Naive thymus-derived CD4-positive, alpha-beta T cell (primary cell): ENCODE data around the gene MLLT11. TPM values are rescaled to one million over a fixed set of nuclear protein-coding genes. Genes with fewer than 3 reads are reported as not detected.

ENCODE experiments used
- ATAC-seq: fragments of 150-1000 bp; cut with Tn5 transposase; 2 replicates; pipeline ENCODE4 v1.10.0; 2021; ENCODE audit warnings: mild to moderate bottlenecking, moderate library complexity
- CTCF ChIA-PET: fragments of 350-600 bp; sonication (Branson Sonifier 250); formaldehyde crosslinking; loops from one replicate; lab custom pipeline; 2021; ENCODE audit warnings: antibody characterized with exemption; lab: Charles Lee
- POLR2A ChIA-PET: fragments of 350-600 bp; sonication (Branson Sonifier 250); formaldehyde crosslinking; loops from one replicate; lab custom pipeline; 2021; ENCODE audit warnings: antibody characterized with exemption, inconsistent platforms; lab: Charles Lee
- DNase-seq, 9 donors: peaks; one replicate each; pipeline versions ENCODE4 v3.0.0 to v3.0.0-alpha.2; 2020 to 2022; ENCODE audit warnings: mixed read lengths in 1 of 9
- H3K27ac ChIP-seq: one replicate; pipeline ENCODE4 v1.7.0; 2013; ENCODE audit warnings: mild to moderate bottlenecking, low read depth, low read length, moderate library complexity
- H3K27me3 ChIP-seq, 2 donors: one replicate each; pipeline ENCODE4 v1.7.0; 2013; ENCODE audit warnings: low read length in 2 of 2, mild to moderate bottlenecking in 2 of 2, moderate library complexity in 2 of 2; ENCODE audit not compliant: control insufficient read depth in 2 of 2, insufficient read depth in 2 of 2
- H3K36me3 ChIP-seq, 3 experiments: 1 replicate in 2 of 3; 2 replicates in 1 of 3; pipeline ENCODE4 v1.7.0; 2013; ENCODE audit warnings: low read length in 3 of 3, mild to moderate bottlenecking in 3 of 3, moderate library complexity in 1 of 3; ENCODE audit not compliant: insufficient read depth in 3 of 3, control insufficient read depth in 2 of 3
- H3K4me1 ChIP-seq, 2 donors: one replicate each; pipeline ENCODE4 v1.7.0; 2013; ENCODE audit warnings: low read length in 2 of 2, mild to moderate bottlenecking in 2 of 2, moderate library complexity in 1 of 2; ENCODE audit not compliant: control insufficient read depth in 2 of 2, insufficient read depth in 2 of 2
- H3K4me3 ChIP-seq: 2 replicates; pipeline ENCODE4 v1.7.0; 2013; ENCODE audit warnings: mild to moderate bottlenecking, low read length
- H3K9me3 ChIP-seq, 3 experiments: 1 replicate in 2 of 3; 2 replicates in 1 of 3; pipeline ENCODE4 v1.7.0; 2013; ENCODE audit warnings: low read length in 3 of 3; ENCODE audit not compliant: control insufficient read depth in 2 of 3
- H3K27ac Mint-ChIP-seq, 9 donors: one replicate each; pipeline ENCODE4 v1.8.0; 2020 to 2022; ENCODE audit warnings: mixed read lengths in 9 of 9, mild to moderate bottlenecking in 8 of 9, moderate library complexity in 5 of 9, inconsistent platforms in 2 of 9
- H3K27me3 Mint-ChIP-seq, 5 donors: one replicate each; pipeline ENCODE4 v1.8.0; 2021 to 2022; ENCODE audit warnings: mixed read lengths in 5 of 5, mild to moderate bottlenecking in 1 of 5
- H3K36me3 Mint-ChIP-seq, 5 donors: one replicate each; pipeline ENCODE4 v1.8.0; 2020 to 2022; ENCODE audit warnings: mixed read lengths in 5 of 5, mild to moderate bottlenecking in 3 of 5, inconsistent platforms in 1 of 5
- H3K4me1 Mint-ChIP-seq, 7 donors: one replicate each; pipeline ENCODE4 v1.8.0; 2020 to 2022; ENCODE audit warnings: mixed read lengths in 7 of 7, mild to moderate bottlenecking in 3 of 7, inconsistent platforms in 1 of 7
- H3K4me3 Mint-ChIP-seq, 10 donors: one replicate each; pipeline ENCODE4 v1.8.0; 2020 to 2022; ENCODE audit warnings: mild to moderate bottlenecking in 10 of 10, mixed read lengths in 10 of 10, moderate library complexity in 6 of 10, inconsistent platforms in 2 of 10
- H3K9me3 Mint-ChIP-seq, 11 donors: one replicate each; pipeline ENCODE4 v1.8.0; 2020 to 2022; ENCODE audit warnings: mixed read lengths in 11 of 11, mild to moderate bottlenecking in 4 of 11, inconsistent platforms in 1 of 11, moderate library complexity in 1 of 11
- intact Hi-C, 2 donors: fragments of 100-400 bp; cut with micrococcal nuclease; formaldehyde crosslinking; loops; one replicate each; pipeline ENCODE4 v1.15.1; 2023
- polyA plus RNA-seq, 2 donors: library from polyadenylated mRNA; unstranded; fragments of 300-500 nt; fragmentation: Illumina TruSeq; gene quantifications; one replicate each; pipeline ENCODE4 v1.2.3, GENCODE V29; 2021
- total RNA-seq, 6 experiments: library from RNA in 5 of 6; stranded (reverse) in 5 of 6; gene quantifications; 1 replicate in 5 of 6; 2 replicates in 1 of 6; pipeline ENCODE4 v1.2.3 and lab custom pipeline; 2021 to 2026

Gene MLLT11
- total and polyA plus RNA-seq, 7 experiments from 2014 or later = 3.3 to 6.0 (median 4.6) TPM

- H3K27ac ChIP-seq = peak overlapping the region; percentile 99
- DNase-seq (peak in 1 of 9 donors; percentile 20), ATAC-seq (no peak)
- H3K4me1 ChIP-seq = peaks cover 17 to 30% of the 10 kb centered on the region in 2 donors
- H3K27me3 ChIP-seq = no peaks in the 10 kb centered on the region
- Mint-ChIP-seq H3K27me3 (no peaks in the 10 kb centered on the region), H3K4me3 (peak overlapping the region; percentile 95 to 100 (median 99)), H3K4me1 (peaks cover 38 to 58% (median 44%) of the 10 kb centered on the region in 7 donors), H3K9me3 (peaks cover 0 to 3% (median 0%) of the 10 kb centered on the region in 11 donors), H3K36me3 (peaks cover 31 to 46% (median 43%) of the 10 kb centered on the region in 5 donors), H3K27ac (peak overlapping the region; percentile 93 to 99 (median 95))
- ChIA-PET CTCF (interaction anchor here (0.6 to 6.3 kb wide), 13 partner anchors 8 to 122 kb away, joined by 3 to 74 read pairs (median 6); partner anchors contain the start of genes BNIPL, C1orf56, GABPB2 and TNFAIP8L2), POLR2A (interaction anchor here (0.7 to 12.8 kb wide), 15 partner anchors 8 to 479 kb away, joined by 3 to 253 read pairs (median 8); partner anchors contain the start of genes BNIPL, C1orf56, GABPB2 and MCL1)
- H3K36me3 ChIP-seq = peaks cover 18 to 42% (median 24%) of the 10 kb centered on the region in 3 experiments
- peak overlapping the region; percentile 82 for H3K4me3 ChIP-seq
- H3K9me3 ChIP-seq = no peaks in the 10 kb centered on the region
- intact Hi-C loops = loop anchor here (1.0 to 10.0 kb wide), 9 partner anchors 12 to 696 kb away; partner anchors contain the start of genes GABPB2 (in 2 of the 2), PRUNE1 (in 1 of the 2), PSMD4 (in 1 of the 2) and RPRD2 (in 1 of the 2)
Measured at GRCh38 chr1:151058692-151059091, 1.5 kb upstream of the MLLT11 start.

DNA sequence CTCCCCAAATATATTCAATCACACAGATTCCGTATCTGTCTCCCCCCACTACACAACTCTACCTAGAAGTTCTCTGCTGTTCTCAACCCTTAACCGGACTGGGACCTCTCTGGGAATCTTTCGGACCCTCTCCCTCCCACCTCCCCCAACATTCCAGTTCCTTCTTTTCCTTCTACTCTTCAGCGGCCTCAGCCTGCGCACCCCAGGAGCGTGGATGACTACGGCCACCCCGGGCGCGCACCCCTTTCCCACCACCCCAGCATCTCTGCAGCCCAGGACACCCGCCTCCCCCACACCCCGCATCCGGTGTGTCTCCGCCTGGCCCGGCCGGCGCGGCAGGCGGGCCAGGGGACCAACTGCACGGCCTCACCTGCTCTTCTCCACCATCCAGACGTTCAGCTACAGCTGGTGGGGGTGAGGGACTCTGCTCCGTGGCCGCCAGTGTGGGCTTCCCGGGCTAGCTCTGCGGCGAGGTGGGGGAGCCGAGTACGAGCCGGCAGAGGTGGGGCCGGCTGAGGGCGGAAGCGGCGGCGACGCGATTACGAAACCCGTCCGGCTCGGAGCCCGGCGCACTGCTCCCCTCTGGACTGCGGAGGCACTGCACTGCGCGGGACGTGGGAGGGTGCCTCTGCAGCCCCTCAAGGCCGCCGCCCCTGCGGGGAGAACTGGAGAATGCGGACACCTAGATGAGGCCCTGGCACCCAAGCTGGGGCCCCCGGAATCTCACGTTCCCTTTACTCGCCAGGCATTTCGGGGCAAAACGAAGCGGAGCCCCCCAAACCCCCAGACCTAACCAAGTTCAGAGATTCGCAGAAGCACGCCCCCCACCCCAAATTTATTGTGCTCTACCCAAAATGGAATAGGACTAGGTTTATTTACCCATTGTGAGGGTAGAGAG, 839 bp upstream of the MLLT11 start, which contains the start of gene CDC42SE1:
Gene CDC42SE1 (minus strand): TSS at position 514 of the 898 bp plus-strand sequence. CDS start 3,892 bp downstream, outside the sequence.
- Histone ChIP-seq H3K27me3 (no peaks in the 10 kb centered on the region), H3K27ac (peak within 1 kb of the TSS; percentile 99), H3K4me3 (peak within 1 kb of the TSS; percentile 82), H3K4me1 (peaks cover 11 to 25% of the 10 kb centered on the region in 2 donors), H3K9me3 (no peaks in the 10 kb centered on the region), H3K36me3 (peaks cover 14 to 36% (median 18%) of the 10 kb centered on the region in 3 experiments)
- CTCF ChIA-PET = interaction anchor here (0.6 to 6.3 kb wide), 12 partner anchors 8 to 920 kb away, joined by 3 to 74 read pairs (median 6); partner anchors contain the start of genes BNIPL, C1orf56, GABPB2 and TNFAIP8L2
- Mint-ChIP-seq H3K9me3 (peaks cover 0 to 3% (median 0%) of the 10 kb centered on the region in 11 donors), H3K4me3 (peak within 1 kb of the TSS; percentile 95 to 100 (median 99)), H3K4me1 (peaks cover 35 to 55% (median 41%) of the 10 kb centered on the region in 7 donors), H3K36me3 (peaks cover 31 to 44% (median 37%) of the 10 kb centered on the region in 5 donors), H3K27me3 (no peaks in the 10 kb centered on the region), H3K27ac (peak within 1 kb of the TSS; percentile 93 to 99 (median 95))
- intact Hi-C loops = loop anchor here (1.0 to 10.0 kb wide), 10 partner anchors 11 to 697 kb away; partner anchors contain the start of genes C1orf56 (in 2 of the 2), GABPB2 (in 2 of the 2), PRUNE1 (in 1 of the 2) and PSMD4 (in 1 of the 2)
- DNase-seq (peak; percentile 76 to 85 (median 82)), ATAC-seq (peak; percentile 84)
- POLR2A ChIA-PET = interaction anchor here (0.8 to 12.8 kb wide), 12 partner anchors 8 to 808 kb away, joined by 3 to 253 read pairs (median 18); partner anchors contain the start of genes C1orf56, GABPB2, MCL1 and MINDY1

GRCh38 chr1:151060657-151061421, 642 bp downstream of the MLLT11 start:
- Histone ChIP-seq H3K27ac (peak overlapping the region; percentile 99), H3K9me3 (no peaks in the 10 kb centered on the region), H3K27me3 (no peaks in the 10 kb centered on the region), H3K36me3 (peaks cover 0 to 21% (median 4%) of the 10 kb centered on the region in 3 experiments), H3K4me3 (peak overlapping the region; percentile 82), H3K4me1 (peaks cover 0 to 11% of the 10 kb centered on the region in 2 donors)
- peaks cover 0 to 3% (median 0%) of the 10 kb centered on the region in 11 donors for H3K9me3 Mint-ChIP-seq
- ChIA-PET POLR2A (interaction anchor here (0.7 to 12.8 kb wide), 10 partner anchors 7 to 220 kb away, joined by 3 to 253 read pairs (median 22); partner anchors contain the start of genes C1orf56, GABPB2 and MINDY1), CTCF (interaction anchor here (0.8 to 6.3 kb wide), 6 partner anchors 11 to 96 kb away, joined by 3 to 74 read pairs (median 6); partner anchors contain the start of genes C1orf56 and TNFAIP8L2)
- H3K27ac Mint-ChIP-seq = peak overlapping the region; percentile 93 to 99 (median 95)
- peaks cover 25 to 43% (median 32%) of the 10 kb centered on the region in 7 donors for H3K4me1 Mint-ChIP-seq
- H3K36me3 Mint-ChIP-seq = peaks cover 22 to 35% (median 25%) of the 10 kb centered on the region in 5 donors
- H3K27me3 Mint-ChIP-seq = no peaks in the 10 kb centered on the region
- ATAC-seq (no peak), DNase-seq (no peak)
- H3K4me3 Mint-ChIP-seq = peak overlapping the region; percentile 95 to 100 (median 99)
- intact Hi-C loops = loop anchor here (2.0 kb wide), 1 partner anchor 14 kb away; the partner anchor contains the start of gene C1orf56 (in 2 of the 2)

DNA sequence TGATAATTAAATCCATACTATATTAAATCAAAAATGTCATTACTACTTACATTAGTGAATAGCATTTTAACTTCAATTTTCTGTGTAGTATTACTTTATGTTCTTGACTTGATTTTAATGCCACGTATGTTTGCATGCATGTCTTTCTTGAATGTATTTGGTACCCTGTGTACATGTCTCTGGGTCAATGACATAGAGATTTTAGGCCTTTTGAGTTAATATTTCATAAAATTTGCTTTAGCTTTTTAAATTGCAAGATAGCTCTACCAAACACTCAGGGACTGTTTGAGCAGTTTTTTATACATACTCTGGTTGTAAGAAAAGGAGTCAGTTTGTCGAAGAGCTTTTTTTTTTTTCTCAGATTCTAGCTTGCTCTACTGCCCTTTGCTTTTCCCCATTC, 1.5 kb downstream of the MLLT11 start:
- H3K4me1 ChIP-seq = peaks cover 0 to 8% of the 10 kb centered on the region in 2 donors

GRCh38 chr1:151062741-151063371, 2.7 kb downstream of the MLLT11 start:
- H3K36me3 Mint-ChIP-seq = peaks cover 7 to 18% (median 8%) of the 10 kb centered on the region in 5 donors
- DNase-seq (no peak), ATAC-seq (no peak)
- H3K4me3 Mint-ChIP-seq = no peak overlapping the region
- peaks cover 17 to 32% (median 24%) of the 10 kb centered on the region in 7 donors for H3K4me1 Mint-ChIP-seq
- H3K27ac Mint-ChIP-seq = peak overlapping the region in 2 of 9 donors; percentile 8 to 28
- intact Hi-C loops = no loop called here
- Histone ChIP-seq H3K4me1 (peaks cover 0 to 4% of the 10 kb centered on the region in 2 donors), H3K27ac (no peak overlapping the region), H3K27me3 (no peaks in the 10 kb centered on the region), H3K4me3 (no peak overlapping the region), H3K36me3 (peaks cover 0 to 16% (median 0%) of the 10 kb centered on the region in 3 experiments), H3K9me3 (no peaks in the 10 kb centered on the region)
- H3K9me3 Mint-ChIP-seq = no peaks in the 10 kb centered on the region
- CTCF ChIA-PET = interaction anchor here (0.6 to 6.3 kb wide), 3 partner anchors 12 to 289 kb away, joined by 3 to 74 read pairs (median 3); no protein-coding TSS in a partner anchor
- POLR2A ChIA-PET = interaction anchor here (0.5 to 12.8 kb wide), 7 partner anchors 9 to 336 kb away, joined by 3 to 253 read pairs (median 17); partner anchors contain the start of genes C1orf56, GABPB2, PSMB4 and SEMA6C
- no peaks in the 10 kb centered on the region for H3K27me3 Mint-ChIP-seq

More for the DNA sequence above, 1.5 kb downstream of the MLLT11 start:
- H3K4me3 Mint-ChIP-seq = no peak overlapping the region
- Histone ChIP-seq H3K36me3 (peaks cover 0 to 20% (median 1%) of the 10 kb centered on the region in 3 experiments), H3K27ac (no peak overlapping the region), H3K27me3 (no peaks in the 10 kb centered on the region), H3K4me3 (no peak overlapping the region), H3K9me3 (no peaks in the 10 kb centered on the region)
- H3K36me3 Mint-ChIP-seq = peaks cover 16 to 29% (median 18%) of the 10 kb centered on the region in 5 donors
- CTCF ChIA-PET = interaction anchor here (1.3 to 6.3 kb wide), 3 partner anchors 11 to 36 kb away, joined by 3 to 74 read pairs (median 38); partner anchors contain the start of gene C1orf56
- H3K27me3 Mint-ChIP-seq = no peaks in the 10 kb centered on the region
- intact Hi-C loops = loop anchor here (2.0 kb wide), 1 partner anchor 15 kb away; the partner anchor contains the start of gene C1orf56 (in 2 of the 2)
- peaks cover 24 to 36% (median 28%) of the 10 kb centered on the region in 7 donors for H3K4me1 Mint-ChIP-seq
- peaks cover 0 to 3% (median 0%) of the 10 kb centered on the region in 11 donors for H3K9me3 Mint-ChIP-seq
- POLR2A ChIA-PET = interaction anchor here (3.1 to 12.8 kb wide), 4 partner anchors 10 to 96 kb away, joined by 17 to 253 read pairs (median 58); partner anchors contain the start of genes C1orf56 and GABPB2
- DNase-seq (no peak), ATAC-seq (no peak)
- peak overlapping the region in 3 of 9 donors; percentile 17 to 95 (median 41) for H3K27ac Mint-ChIP-seq
